ENCODE data around the gene PPARA.
"Not testable (repeated sequence)": the region's sequence is repeated elsewhere in the genome, so short reads cannot be mapped to it uniquely, and the experiment has no call there.

PPARA gene

DNA sequence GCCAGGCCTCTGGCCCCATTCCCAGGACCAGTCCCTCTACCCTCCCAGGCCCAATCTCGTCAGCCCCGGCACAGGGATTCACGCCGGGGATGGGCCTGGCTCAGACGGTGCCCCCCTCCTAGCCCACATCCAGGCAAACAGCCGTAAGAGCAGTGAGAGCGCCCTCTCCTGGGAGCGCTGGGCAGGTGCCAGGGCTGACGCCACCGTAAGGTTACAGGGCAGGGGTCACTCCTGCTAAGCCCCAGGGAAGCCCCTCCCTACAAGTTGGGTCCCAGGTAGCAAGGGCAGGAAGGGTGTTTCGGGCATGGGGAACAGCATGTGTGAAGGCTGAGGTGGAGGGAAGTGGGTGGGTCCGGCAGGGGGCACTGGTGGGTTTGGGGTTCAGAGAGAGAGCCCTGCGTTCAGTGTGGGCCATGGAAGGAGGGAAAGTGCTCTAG, 19.2 kb upstream of the PPARA start:
- in situ Hi-C loops (cut with MboI; ENCODE audit: low pct_unique_long_range_greater_than_20kb, low sequenced_read_pairs, unreplicated experiment) = no loop called here
- TF ChIP-seq, protein P1, sequence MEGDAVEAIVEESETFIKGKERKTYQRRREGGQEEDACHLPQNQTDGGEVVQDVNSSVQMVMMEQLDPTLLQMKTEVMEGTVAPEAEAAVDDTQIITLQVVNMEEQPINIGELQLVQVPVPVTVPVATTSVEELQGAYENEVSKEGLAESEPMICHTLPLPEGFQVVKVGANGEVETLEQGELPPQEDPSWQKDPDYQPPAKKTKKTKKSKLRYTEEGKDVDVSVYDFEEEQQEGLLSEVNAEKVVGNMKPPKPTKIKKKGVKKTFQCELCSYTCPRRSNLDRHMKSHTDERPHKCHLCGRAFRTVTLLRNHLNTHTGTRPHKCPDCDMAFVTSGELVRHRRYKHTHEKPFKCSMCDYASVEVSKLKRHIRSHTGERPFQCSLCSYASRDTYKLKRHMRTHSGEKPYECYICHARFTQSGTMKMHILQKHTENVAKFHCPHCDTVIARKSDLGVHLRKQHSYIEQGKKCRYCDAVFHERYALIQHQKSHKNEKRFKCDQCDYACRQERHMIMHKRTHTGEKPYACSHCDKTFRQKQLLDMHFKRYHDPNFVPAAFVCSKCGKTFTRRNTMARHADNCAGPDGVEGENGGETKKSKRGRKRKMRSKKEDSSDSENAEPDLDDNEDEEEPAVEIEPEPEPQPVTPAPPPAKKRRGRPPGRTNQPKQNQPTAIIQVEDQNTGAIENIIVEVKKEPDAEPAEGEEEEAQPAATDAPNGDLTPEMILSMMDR (IDR thresholded peaks at IDR 0.05; ENCODE audit: extremely low read depth, insufficient read depth, missing control alignments) = peak; percentile 10
- no peak for DNase-seq (ENCODE audit: low spot score)

DNA sequence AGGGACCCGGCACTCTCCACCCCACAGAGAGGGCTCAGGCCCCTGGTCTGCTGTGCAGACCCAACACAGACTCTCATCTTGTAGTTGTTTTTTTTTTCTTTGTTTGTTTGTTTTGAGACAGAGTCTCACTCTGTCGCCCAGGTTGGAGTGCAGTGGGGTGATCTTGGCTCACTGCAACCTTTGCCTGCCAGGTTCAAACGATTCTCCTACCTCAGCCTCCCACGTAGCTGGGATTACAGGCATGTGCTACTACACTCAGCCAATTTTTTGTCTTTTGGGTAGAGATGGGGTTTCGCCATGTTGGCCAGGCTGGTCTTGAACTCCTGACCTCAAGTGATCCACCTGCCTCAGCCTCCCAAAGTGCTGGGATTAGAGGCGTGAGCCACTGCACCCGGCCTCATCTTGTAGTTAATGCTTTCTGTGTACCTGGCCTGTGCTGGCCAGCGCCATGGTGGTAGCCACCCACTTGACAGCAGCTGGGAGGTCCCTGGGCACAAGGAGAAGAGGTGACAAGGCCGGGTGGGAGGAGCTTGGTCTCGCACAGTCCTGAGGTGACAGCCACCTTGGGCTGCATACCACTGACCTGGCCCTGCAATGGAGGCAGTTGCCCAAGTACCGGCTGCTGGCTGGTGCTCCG, 18.0 kb upstream of the PPARA start:
- DNase-seq (ENCODE audit: low spot score); in situ Hi-C loops (cut with MboI; ENCODE audit: low pct_unique_long_range_greater_than_20kb, low sequenced_read_pairs, unreplicated experiment): not testable (repeated sequence)

DNA sequence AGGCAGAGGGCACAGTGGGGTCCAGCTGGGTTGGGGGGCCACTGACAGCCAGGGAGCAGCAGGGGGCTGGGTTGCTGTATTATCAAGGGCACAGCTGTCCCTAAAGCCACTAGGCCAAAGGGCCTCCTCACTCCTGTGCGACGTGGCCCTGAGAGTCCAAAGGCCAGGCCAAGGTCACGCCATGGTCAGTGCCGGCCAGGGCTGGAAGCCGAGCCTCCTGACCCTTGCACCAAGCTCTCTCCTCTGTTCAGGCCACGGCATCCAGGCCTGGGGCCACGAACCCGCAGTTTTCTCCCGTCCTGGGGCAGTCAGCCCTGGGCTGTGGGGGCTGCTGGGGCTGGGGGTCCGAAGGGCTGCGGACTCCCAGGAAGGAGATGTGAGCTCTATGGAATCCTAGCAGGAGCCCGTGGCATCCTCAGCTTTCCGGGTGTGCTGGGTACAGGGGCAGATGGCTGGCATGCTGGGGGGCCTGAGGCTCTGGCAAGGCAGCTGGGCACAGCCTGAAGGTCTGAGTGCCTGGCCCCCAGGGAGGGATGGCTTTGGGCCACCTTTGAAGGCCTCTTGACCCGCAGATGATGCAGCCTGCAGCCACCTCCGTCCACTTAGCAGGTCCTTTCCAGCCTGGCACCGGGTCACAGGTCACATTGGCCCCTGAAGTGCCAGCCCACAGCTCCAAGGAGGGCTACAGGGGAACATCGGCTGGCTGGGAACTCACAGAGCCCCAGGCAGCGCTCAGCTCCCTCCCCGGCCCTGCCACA, 17.3 kb upstream of the PPARA start:
- no peak for DNase-seq (ENCODE audit: low spot score)
- in situ Hi-C loops (cut with MboI; ENCODE audit: low pct_unique_long_range_greater_than_20kb, low sequenced_read_pairs, unreplicated experiment) = no loop called here
- TF ChIP-seq, protein P1 (IDR thresholded peaks at IDR 0.05; ENCODE audit: extremely low read depth, insufficient read depth, missing control alignments) = no peak

DNA sequence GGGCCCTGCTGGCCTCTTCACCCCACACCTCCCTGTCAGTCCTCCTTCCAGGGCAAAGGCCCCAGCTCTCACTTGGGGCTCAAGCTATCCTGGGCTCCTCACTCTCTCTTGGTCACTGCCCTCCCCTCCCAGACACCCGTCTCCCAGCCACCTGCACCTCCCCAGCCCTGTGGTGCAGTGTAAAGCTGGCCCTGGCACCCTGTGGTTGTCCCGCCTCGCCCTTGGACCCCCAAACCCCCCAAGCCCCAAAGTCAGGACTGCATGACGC, 16.8 kb upstream of the PPARA start:
- no peak for DNase-seq (ENCODE audit: low spot score)
- in situ Hi-C loops (cut with MboI; ENCODE audit: low pct_unique_long_range_greater_than_20kb, low sequenced_read_pairs, unreplicated experiment) = no loop called here
- TF ChIP-seq, protein P1 (IDR thresholded peaks at IDR 0.05; ENCODE audit: extremely low read depth, insufficient read depth, missing control alignments) = no peak

DNA sequence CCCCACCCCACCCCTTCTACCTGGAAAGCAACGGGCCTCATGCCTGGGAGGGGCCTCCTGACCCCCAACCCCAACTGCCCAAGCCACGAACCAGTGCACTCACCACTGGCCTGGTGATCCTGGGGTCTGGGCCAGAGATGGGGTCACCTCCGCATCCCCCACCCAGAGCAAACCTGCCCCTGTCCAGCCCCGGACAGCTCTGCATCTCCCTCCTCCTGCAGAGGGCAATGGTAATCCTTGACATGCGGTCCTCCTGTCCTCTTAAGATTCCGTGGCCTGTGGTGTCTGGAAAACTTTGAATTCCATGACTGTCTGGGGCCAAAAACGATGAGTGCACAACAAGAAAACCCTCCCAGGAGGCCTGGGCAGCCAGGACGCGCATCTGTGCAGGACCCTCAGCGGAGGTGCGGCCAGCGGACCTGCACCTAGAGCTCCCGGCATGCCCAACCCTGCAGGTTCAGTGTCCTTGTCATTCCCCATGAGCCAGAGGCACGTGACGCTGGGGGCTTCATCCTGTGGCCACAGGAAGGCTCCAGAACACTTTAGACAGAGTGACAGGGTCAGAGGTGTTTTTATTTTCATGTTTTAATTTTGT, 16.1 kb upstream of the PPARA start:
- in situ Hi-C loops (cut with MboI; ENCODE audit: low pct_unique_long_range_greater_than_20kb, low sequenced_read_pairs, unreplicated experiment) = no loop called here
- DNase-seq (ENCODE audit: low spot score) = no peak
- TF ChIP-seq, protein P1 (IDR thresholded peaks at IDR 0.05; ENCODE audit: extremely low read depth, insufficient read depth, missing control alignments) = no peak

DNA sequence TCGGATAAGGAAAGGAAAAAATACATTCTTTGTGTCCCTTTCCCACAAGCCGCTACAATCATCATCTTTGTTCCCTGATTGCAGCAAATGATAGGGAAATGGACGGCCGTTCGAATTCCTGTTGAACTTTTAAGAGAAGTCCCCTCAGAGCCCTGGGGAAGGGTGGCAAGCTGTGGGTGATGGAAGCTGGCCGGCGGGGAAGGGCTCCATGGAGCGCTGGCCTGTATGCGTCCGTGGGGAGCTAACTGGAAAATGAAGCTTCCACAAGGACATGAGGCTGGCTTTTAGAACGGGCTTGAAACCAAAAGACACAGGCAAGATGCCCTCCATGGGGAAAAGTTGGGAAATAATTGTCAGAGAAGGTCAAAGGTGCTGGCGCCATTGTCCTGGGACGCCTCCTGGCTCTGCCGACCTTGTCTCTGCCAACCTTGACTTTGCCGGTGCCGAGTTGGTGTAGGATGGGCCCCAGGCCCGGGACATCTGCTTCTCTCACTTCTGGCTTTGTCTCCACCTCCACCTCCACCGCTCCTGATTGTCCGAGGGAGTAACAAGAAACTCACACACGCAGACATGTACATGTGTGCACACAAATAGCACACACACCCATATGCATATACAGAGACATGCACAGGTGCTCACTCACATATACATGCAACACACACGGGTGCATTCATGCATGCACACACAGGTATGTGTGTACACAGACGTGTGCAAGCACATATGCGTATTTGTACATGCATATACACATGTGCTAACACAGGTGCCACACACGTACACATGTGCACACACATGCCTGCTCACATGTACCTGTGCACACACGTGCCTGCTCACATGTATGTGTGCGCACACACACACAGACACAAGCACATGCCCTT, 14.5 kb upstream of the PPARA start:
- TF ChIP-seq, protein P1 (IDR thresholded peaks at IDR 0.05; ENCODE audit: extremely low read depth, insufficient read depth, missing control alignments) = no peak
- in situ Hi-C loops (cut with MboI; ENCODE audit: low pct_unique_long_range_greater_than_20kb, low sequenced_read_pairs, unreplicated experiment) = no loop called here
- DNase-seq (ENCODE audit: low spot score) = no peak

All from GM13977 (cell line).